ENCODE measurements around the gene NOL7. TPM values are rescaled to one million over a fixed set of nuclear protein-coding genes. Genes with fewer than 3 reads are reported as not detected.

Gene NOL7
- total RNA-seq, 6 donors from 2014 or later: 47.0 to 102 (median 84.7) TPM

- no peak for ATAC-seq (ENCODE audit: low FRiP score in 2 of 2)
Measured at GRCh38 chr6:13654496-13654895, 39.4 kb downstream of the NOL7 start.

GRCh38 chr6:13655700-13656099, 40.6 kb downstream of the NOL7 start:
- Histone ChIP-seq H3K4me1 (peaks cover 0 to 29% (median 8%) of the 10 kb centered on the region in 4 donors), H3K9me3 (no peaks in the 10 kb centered on the region), H3K27me3 (no peaks in the 10 kb centered on the region), H3K27ac (no peak overlapping the region), H3K4me3 (no peak overlapping the region), H3K36me3 (peaks cover 0 to 6% (median under 1%) of the 10 kb centered on the region in 4 donors)
- 74 to 89% methylated on average over 1 of the region's 1 CpG for WGBS, 2 donors
- ATAC-seq (ENCODE audit: low FRiP score in 2 of 2) (no peak), DNase-seq (no peak)
- TF ChIP-seq POLR2AphosphoS5 (IDR thresholded peaks at IDR 0.05) (no peak), POLR2A (IDR thresholded peaks at IDR 0.05) (no peak), CTCF (IDR thresholded peaks at IDR 0.05) (no peak), EP300 (IDR thresholded peaks at IDR 0.05) (no peak)

More at GRCh38 chr6:13654496-13654895, 39.4 kb downstream of the NOL7 start:
- peaks cover 0 to 20% (median 5%) of the 10 kb centered on the region in 4 donors for H3K4me1 ChIP-seq
- H3K9me3 ChIP-seq: no peaks in the 10 kb centered on the region
- no peak for DNase-seq
- peaks cover 0 to 8% (median 3%) of the 10 kb centered on the region in 4 donors for H3K36me3 ChIP-seq
- no peak overlapping the region for H3K27ac ChIP-seq
- TF ChIP-seq POLR2AphosphoS5 (IDR thresholded peaks at IDR 0.05) (no peak), EP300 (IDR thresholded peaks at IDR 0.05) (no peak), CTCF (IDR thresholded peaks at IDR 0.05) (no peak), POLR2A (IDR thresholded peaks at IDR 0.05) (no peak)
- no peak overlapping the region for H3K4me3 ChIP-seq
- no peaks in the 10 kb centered on the region for H3K27me3 ChIP-seq

- ATAC-seq (ENCODE audit: low FRiP score in 2 of 2): no peak
- TF ChIP-seq CTCF (IDR thresholded peaks at IDR 0.05) (no peak), EP300 (IDR thresholded peaks at IDR 0.05) (no peak), POLR2A (IDR thresholded peaks at IDR 0.05) (no peak), POLR2AphosphoS5 (IDR thresholded peaks at IDR 0.05) (no peak)
- 100% methylated on average over 1 of the region's 1 CpG for WGBS, 2 donors
- Histone ChIP-seq H3K36me3 (peaks cover 0 to 6% (median 0%) of the 10 kb centered on the region in 4 donors), H3K27ac (no peak overlapping the region), H3K27me3 (no peaks in the 10 kb centered on the region), H3K9me3 (no peaks in the 10 kb centered on the region), H3K4me1 (peaks cover 0 to 30% (median 20%) of the 10 kb centered on the region in 4 donors), H3K4me3 (no peak overlapping the region)
- DNase-seq: no peak
Measured at GRCh38 chr6:13660273-13660672, 45.1 kb downstream of the NOL7 start.

GRCh38 chr6:13660893-13661292, 45.8 kb downstream of the NOL7 start:
- no peaks in the 10 kb centered on the region for H3K27me3 ChIP-seq

More at GRCh38 chr6:13660893-13661292, 45.8 kb downstream of the NOL7 start:
- ATAC-seq (ENCODE audit: low FRiP score in 2 of 2) (no peak), DNase-seq (no peak)
- TF ChIP-seq POLR2AphosphoS5 (IDR thresholded peaks at IDR 0.05) (no peak), EP300 (IDR thresholded peaks at IDR 0.05) (no peak), POLR2A (IDR thresholded peaks at IDR 0.05) (no peak), CTCF (IDR thresholded peaks at IDR 0.05) (no peak)
- Histone ChIP-seq H3K27ac (no peak overlapping the region), H3K36me3 (peaks cover 0 to 6% (median 0%) of the 10 kb centered on the region in 4 donors), H3K9me3 (no peaks in the 10 kb centered on the region), H3K4me1 (peaks cover 0 to 30% (median 21%) of the 10 kb centered on the region in 4 donors), H3K4me3 (no peak overlapping the region)
- 88 to 97% methylated on average over 1 of the region's 1 CpG for WGBS, 2 donors
